Measurements from ENCODE around the gene FGGY. TPM values are rescaled to one million over a fixed set of nuclear protein-coding genes. Genes with fewer than 3 reads are reported as not detected.

The FGGY gene
- total and polyA plus RNA-seq, 2 donors (not counting 3 experiments of a cell fraction or from before 2014, with no cell fraction given): 5.6 to 6.4 TPM

GRCh38 chr1:59481881-59482505, 185.1 kb downstream of the FGGY start:
- no peaks in the 10 kb centered on the region for H3K9me3 ChIP-seq (replicated peaks; ENCODE audit: control insufficient read depth, insufficient read depth, low read length)
- POLR2A ChIA-PET: no interaction called here
- H2AFZ ChIP-seq (ENCODE audit: low read depth, low read length): no peak overlapping the region
- no peaks in the 10 kb centered on the region for H3K36me3 ChIP-seq (ENCODE audit: control insufficient read depth in 2 of 2, extremely low read depth in 1 of 2, insufficient read depth in 2 of 2, low read length in 2 of 2)
- H3K27me3 ChIP-seq (ENCODE audit: control insufficient read depth in 2 of 2, insufficient read depth in 2 of 2, low read length in 2 of 2): no peaks in the 10 kb centered on the region
- no peak for DNase-seq (ENCODE audit: low read depth, low spot score)
- H3K27ac ChIP-seq (ENCODE audit: insufficient read depth, low read depth, low read length): no peak overlapping the region
- H3K4me3 ChIP-seq (replicated peaks in 1 of 3; ENCODE audit: insufficient read depth in 1 of 3, low read depth in 1 of 3, low read length in 3 of 3): no peak overlapping the region
- dilution Hi-C loops (cut with MboI; ENCODE audit: extremely low pct_ligation_motif_present, low sequenced_read_pairs): no loop called here
- no peak overlapping the region for H3K9ac ChIP-seq (replicated peaks; ENCODE audit: extremely low read depth, insufficient read depth, low read length)
- FAIRE-seq: no peak
- H3K9me1 ChIP-seq (replicated peaks; ENCODE audit: control insufficient read depth, extremely low read depth, insufficient read depth, low read length): no peaks in the 10 kb centered on the region
- intact Hi-C loops (cut with micrococcal nuclease): loop anchor here (10.0 kb wide), 1 partner anchor 327 kb away; no protein-coding TSS in a partner anchor
- no peaks in the 10 kb centered on the region for H4K20me1 ChIP-seq (replicated peaks; ENCODE audit: control insufficient read depth, extremely low read depth, insufficient read depth, low read length)
- H3K79me2 ChIP-seq (ENCODE audit: control insufficient read depth, insufficient read depth, low read length): no peaks in the 10 kb centered on the region
- peaks cover 19% of the 10 kb centered on the region for H3K4me1 ChIP-seq (ENCODE audit: control insufficient read depth, extremely low read depth, insufficient read depth, low read length)
- CTCF ChIA-PET: no interaction called here
- no peak overlapping the region for H3K4me2 ChIP-seq (ENCODE audit: insufficient read depth, low read length)
- no TSS peak for BruUV-seq (replicated peaks)
- TF ChIP-seq POLR2A (IDR thresholded peaks at IDR 0.05; ENCODE audit: low read depth, low read length): no peak
- TF ChIP-seq POLR2AphosphoS5 (IDR thresholded peaks at IDR 0.05; ENCODE audit: insufficient read depth, low read depth, low read length): no peak

DNA sequence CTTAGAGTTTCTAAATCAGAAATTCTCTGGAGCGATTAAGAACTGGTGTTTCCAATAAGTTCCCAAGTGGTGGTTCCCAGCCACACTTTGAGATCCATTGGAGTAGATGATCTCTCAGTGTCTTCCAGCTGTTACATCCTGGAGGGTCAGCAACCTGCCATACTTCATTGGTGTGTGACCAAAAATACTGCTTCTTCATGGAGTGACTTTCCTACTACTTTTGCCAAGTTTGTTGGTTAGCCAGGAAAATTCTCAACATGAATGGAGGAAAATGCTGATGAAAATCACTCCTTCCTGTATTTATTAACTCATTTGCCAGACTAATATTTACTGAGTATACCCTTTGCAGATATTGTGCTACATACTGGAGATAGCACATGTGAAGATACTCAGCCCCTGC, 186.1 kb downstream of the FGGY start:
- Histone ChIP-seq H3K27ac (ENCODE audit: insufficient read depth, low read depth, low read length) (no peak overlapping the region), H3K4me3 (replicated peaks in 1 of 3; ENCODE audit: insufficient read depth in 1 of 3, low read depth in 1 of 3, low read length in 3 of 3) (no peak overlapping the region), H2AFZ (ENCODE audit: low read depth, low read length) (no peak overlapping the region), H4K20me1 (replicated peaks; ENCODE audit: control insufficient read depth, extremely low read depth, insufficient read depth, low read length) (no peaks in the 10 kb centered on the region), H3K9me3 (replicated peaks; ENCODE audit: control insufficient read depth, insufficient read depth, low read length) (no peaks in the 10 kb centered on the region), H3K9ac (replicated peaks; ENCODE audit: extremely low read depth, insufficient read depth, low read length) (no peak overlapping the region), H3K4me1 (ENCODE audit: control insufficient read depth, extremely low read depth, insufficient read depth, low read length) (peaks cover 19% of the 10 kb centered on the region), H3K4me2 (ENCODE audit: insufficient read depth, low read length) (no peak overlapping the region), H3K79me2 (ENCODE audit: control insufficient read depth, insufficient read depth, low read length) (no peaks in the 10 kb centered on the region), H3K27me3 (ENCODE audit: control insufficient read depth in 2 of 2, insufficient read depth in 2 of 2, low read length in 2 of 2) (no peaks in the 10 kb centered on the region), H3K9me1 (replicated peaks; ENCODE audit: control insufficient read depth, extremely low read depth, insufficient read depth, low read length) (no peaks in the 10 kb centered on the region), H3K36me3 (ENCODE audit: control insufficient read depth in 2 of 2, extremely low read depth in 1 of 2, insufficient read depth in 2 of 2, low read length in 2 of 2) (no peaks in the 10 kb centered on the region)
- dilution Hi-C loops (cut with MboI; ENCODE audit: extremely low pct_ligation_motif_present, low sequenced_read_pairs): no loop called here
- DNase-seq (ENCODE audit: low read depth, low spot score) (no peak), FAIRE-seq (no peak)
- TF ChIP-seq FOS (IDR thresholded peaks at IDR 0.05; ENCODE audit: borderline replicate concordance, insufficient read depth, low read length): no peak
- no peak for TF ChIP-seq GATA2 (IDR thresholded peaks at IDR 0.05; ENCODE audit: insufficient read depth, insufficient read length, low read depth, low read length)
- TF ChIP-seq MYC (IDR thresholded peaks at IDR 0.05; ENCODE audit: low read depth, low read length): no peak
- TF ChIP-seq POLR2A (IDR thresholded peaks at IDR 0.05; ENCODE audit: low read depth, low read length): no peak
- no peak for TF ChIP-seq EZH2 (IDR thresholded peaks at IDR 0.05; ENCODE audit: borderline replicate concordance, low read depth, low read length, severe bottlenecking)
- TF ChIP-seq MAX (IDR thresholded peaks at IDR 0.05; ENCODE audit: insufficient read depth, insufficient read length): no peak
- no peak for TF ChIP-seq POLR2AphosphoS5 (IDR thresholded peaks at IDR 0.05; ENCODE audit: insufficient read depth, low read depth, low read length)
- TF ChIP-seq JUN (IDR thresholded peaks at IDR 0.05; ENCODE audit: borderline replicate concordance, insufficient read depth, insufficient read length, low read depth): no peak
- TF ChIP-seq, protein P1, sequence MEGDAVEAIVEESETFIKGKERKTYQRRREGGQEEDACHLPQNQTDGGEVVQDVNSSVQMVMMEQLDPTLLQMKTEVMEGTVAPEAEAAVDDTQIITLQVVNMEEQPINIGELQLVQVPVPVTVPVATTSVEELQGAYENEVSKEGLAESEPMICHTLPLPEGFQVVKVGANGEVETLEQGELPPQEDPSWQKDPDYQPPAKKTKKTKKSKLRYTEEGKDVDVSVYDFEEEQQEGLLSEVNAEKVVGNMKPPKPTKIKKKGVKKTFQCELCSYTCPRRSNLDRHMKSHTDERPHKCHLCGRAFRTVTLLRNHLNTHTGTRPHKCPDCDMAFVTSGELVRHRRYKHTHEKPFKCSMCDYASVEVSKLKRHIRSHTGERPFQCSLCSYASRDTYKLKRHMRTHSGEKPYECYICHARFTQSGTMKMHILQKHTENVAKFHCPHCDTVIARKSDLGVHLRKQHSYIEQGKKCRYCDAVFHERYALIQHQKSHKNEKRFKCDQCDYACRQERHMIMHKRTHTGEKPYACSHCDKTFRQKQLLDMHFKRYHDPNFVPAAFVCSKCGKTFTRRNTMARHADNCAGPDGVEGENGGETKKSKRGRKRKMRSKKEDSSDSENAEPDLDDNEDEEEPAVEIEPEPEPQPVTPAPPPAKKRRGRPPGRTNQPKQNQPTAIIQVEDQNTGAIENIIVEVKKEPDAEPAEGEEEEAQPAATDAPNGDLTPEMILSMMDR (IDR thresholded peaks at IDR 0.05; ENCODE audit: extremely low read depth in 1 of 2, insufficient read depth in 1 of 2, low read depth in 1 of 2, low read length in 2 of 2): no peak
- intact Hi-C loops (cut with micrococcal nuclease): loop anchor here (10.0 kb wide), 1 partner anchor 328 kb away; no protein-coding TSS in a partner anchor
- BruUV-seq (replicated peaks): no TSS peak
- POLR2A ChIA-PET: no interaction called here
- CTCF ChIA-PET: no interaction called here

Data from endothelial cell of umbilical vein (primary cell).